GM12874 (cell line): ENCODE results near the gene TEX28.
A peak's percentile ranks its signal among the peaks of the same experiment; 100 is the strongest.

Experiments
- CTCF ChIP-seq: IDR thresholded peaks from 2 replicates; pipeline ENCODE4 v1.5.1; 2011; ENCODE audit warnings: low read depth, mild to moderate bottlenecking, control low read depth, low read length, moderate library complexity; ENCODE audit not compliant: insufficient read depth

Gene TEX28

GRCh38 chrX:154317391-154317995, 22.6 kb upstream of the TEX28 start:
- peak; percentile 41 for TF ChIP-seq CTCF

GRCh38 chrX:154315416-154315815, 20.5 kb upstream of the TEX28 start:
- TF ChIP-seq CTCF, result no peak

GRCh38 chrX:154313147-154313546, 18.2 kb upstream of the TEX28 start:
- TF ChIP-seq CTCF, result no peak

GRCh38 chrX:154312116-154312515, 17.2 kb upstream of the TEX28 start:
- TF ChIP-seq CTCF, result no peak

- TF ChIP-seq CTCF, result no peak
These were observed 16.0 kb upstream of the TEX28 start for GRCh38 chrX:154310616-154311536.

GRCh38 chrX:154309041-154309775, 14.3 kb upstream of the TEX28 start:
- TF ChIP-seq CTCF, result no peak
